Stimulated activated naive CD8-positive, alpha-beta T cell treated with anti-CD3 and anti-CD28 coated beads, Interleukin-15, Interleukin-2, amounts not matched to agents 100 ng/mL and 50 ng/mL, for 24 hours (primary cell): ENCODE results near the gene SERPINA7.
"Not testable (repeated sequence)": the region's sequence is repeated elsewhere in the genome, so short reads cannot be mapped to it uniquely, and the experiment has no call there.

Experiments used
- H3K27ac Mint-ChIP-seq: one replicate; pipeline ENCODE4 v1.8.0; 2021; ENCODE audit warnings: mild to moderate bottlenecking, mixed read lengths
- H3K27me3 Mint-ChIP-seq: one replicate; pipeline ENCODE4 v1.8.0; 2021; ENCODE audit warnings: mixed read lengths
- H3K36me3 Mint-ChIP-seq: one replicate; pipeline ENCODE4 v1.8.0; 2021; ENCODE audit warnings: low read depth, mixed read lengths
- H3K4me1 Mint-ChIP-seq: one replicate; pipeline ENCODE4 v1.8.0; 2021; ENCODE audit warnings: low read depth, mixed read lengths
- H3K4me3 Mint-ChIP-seq: one replicate; pipeline ENCODE4 v1.8.0; 2021; ENCODE audit warnings: mild to moderate bottlenecking, mixed read lengths
- H3K9me3 Mint-ChIP-seq: one replicate; pipeline ENCODE4 v1.8.0; 2021; ENCODE audit warnings: mixed read lengths

SERPINA7 gene

DNA sequence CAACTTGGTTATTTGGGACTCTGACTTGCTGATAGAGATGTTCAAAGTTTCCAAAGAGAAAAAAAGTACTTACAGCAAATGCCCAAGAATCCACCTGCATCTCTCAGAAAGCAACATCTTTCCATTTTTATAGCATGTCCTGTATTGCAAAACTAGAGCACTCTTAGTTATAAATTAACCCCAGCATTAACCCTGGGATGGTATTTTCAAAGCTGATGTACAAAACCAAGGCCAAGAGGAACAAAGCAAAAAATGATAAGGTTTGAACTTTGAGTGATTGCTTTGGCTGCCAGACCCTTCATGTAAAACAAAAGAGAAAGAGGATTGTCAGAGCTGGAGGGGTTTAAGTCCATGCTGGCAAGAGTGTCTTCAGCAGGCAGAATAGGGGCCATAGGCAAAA lies at the start of gene SERPINA7:
SERPINA7 (minus strand) TSS at position 103 of the 400 bp plus-strand sequence. CDS start 1,669 bp downstream, outside the sequence.
- Mint-ChIP-seq H3K27ac (no peak within 1 kb of the TSS), H3K36me3 (no peaks in the 10 kb centered on the region), H3K4me1 (no peaks in the 10 kb centered on the region), H3K4me3 (no peak within 1 kb of the TSS), H3K27me3 (no peaks in the 10 kb centered on the region), H3K9me3 (no peaks in the 10 kb centered on the region)

DNA sequence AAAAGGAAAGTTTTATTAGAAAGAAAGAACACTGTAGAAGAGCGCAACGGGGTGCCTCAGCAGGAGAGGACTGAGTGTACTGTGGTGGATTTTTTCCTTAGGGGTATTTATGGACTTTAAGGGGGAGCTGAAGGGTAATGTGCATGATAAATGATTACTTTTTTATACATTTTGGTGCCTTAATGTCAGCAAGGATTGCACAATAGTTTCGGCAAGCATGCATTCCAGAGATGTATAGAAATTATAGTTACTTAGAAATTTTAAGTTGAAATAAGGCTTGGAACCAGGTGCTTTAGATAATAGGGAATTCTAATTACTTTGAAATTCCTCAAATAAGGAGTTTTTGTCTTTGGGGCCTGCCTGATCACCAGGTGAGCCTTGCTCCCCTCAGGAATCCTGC lies 30.5 kb upstream of the SERPINA7 start:
- H3K36me3 Mint-ChIP-seq, result no peaks in the 10 kb centered on the region
- no peaks in the 10 kb centered on the region for H3K4me1 Mint-ChIP-seq
- peaks cover 2% of the 10 kb centered on the region for H3K9me3 Mint-ChIP-seq
- H3K4me3 Mint-ChIP-seq, result no peak overlapping the region
- H3K27me3 Mint-ChIP-seq, result no peaks in the 10 kb centered on the region
- no peak overlapping the region for H3K27ac Mint-ChIP-seq

GRCh38 chrX:106050054-106050453 lies 11.5 kb upstream of the SERPINA7 start:
- H3K4me1 Mint-ChIP-seq, result no peaks in the 10 kb centered on the region
- no peak overlapping the region for H3K27ac Mint-ChIP-seq
- no peaks in the 10 kb centered on the region for H3K36me3 Mint-ChIP-seq
- H3K27me3 Mint-ChIP-seq, result no peaks in the 10 kb centered on the region
- no peak overlapping the region for H3K4me3 Mint-ChIP-seq
- H3K9me3 Mint-ChIP-seq, result no peaks in the 10 kb centered on the region

GRCh38 chrX:106042296-106042695 lies 3.8 kb upstream of the SERPINA7 start:
- Mint-ChIP-seq H3K4me3 (no peak overlapping the region), H3K27me3 (no peaks in the 10 kb centered on the region), H3K4me1 (no peaks in the 10 kb centered on the region), H3K9me3 (no peaks in the 10 kb centered on the region), H3K36me3 (no peaks in the 10 kb centered on the region), H3K27ac (no peak overlapping the region)

DNA sequence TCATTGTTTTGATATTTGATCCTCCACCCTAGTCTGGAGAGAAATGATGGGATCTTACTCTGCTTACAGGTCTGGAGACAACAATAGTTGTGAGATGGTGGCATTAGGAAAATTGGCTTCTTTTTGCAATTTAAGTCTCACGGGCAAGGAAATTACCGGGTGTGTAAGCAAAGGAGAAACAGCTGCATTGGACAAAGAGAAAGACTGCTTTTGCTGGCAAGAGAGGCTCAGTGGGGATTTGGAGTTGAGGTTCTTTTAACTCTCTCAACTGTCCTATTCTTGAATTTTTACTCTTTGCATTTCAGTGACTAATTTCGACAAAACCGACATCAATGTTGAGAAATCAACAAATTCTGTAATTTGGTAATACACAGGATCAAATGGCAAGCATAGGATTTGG lies 2.3 kb upstream of the SERPINA7 start:
- Mint-ChIP-seq H3K4me1 (no peaks in the 10 kb centered on the region), H3K27me3 (no peaks in the 10 kb centered on the region), H3K36me3 (no peaks in the 10 kb centered on the region), H3K9me3 (no peaks in the 10 kb centered on the region), H3K4me3 (no peak overlapping the region), H3K27ac (no peak overlapping the region)

DNA sequence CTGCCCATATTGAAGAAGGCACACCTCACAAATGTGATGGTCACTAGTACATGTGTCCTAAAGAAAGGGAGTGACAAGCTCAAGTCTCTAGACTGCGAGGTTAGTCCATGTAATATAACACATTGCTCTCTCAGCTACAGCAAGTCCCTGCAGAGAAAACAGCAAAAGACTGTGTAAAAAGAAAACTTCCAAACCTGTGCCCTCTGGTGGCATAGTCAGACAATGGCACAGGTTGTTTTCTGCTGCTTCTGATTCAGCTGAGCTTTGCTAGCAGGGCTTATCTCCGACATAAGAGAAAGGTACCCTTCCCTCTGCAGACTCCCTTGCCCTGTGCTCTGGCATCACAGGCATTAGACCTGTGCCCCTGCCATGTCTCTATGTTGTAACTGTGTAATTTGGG lies 1.4 kb upstream of the SERPINA7 start:
- no peak overlapping the region for H3K4me3 Mint-ChIP-seq
- no peak overlapping the region for H3K27ac Mint-ChIP-seq
- H3K27me3 Mint-ChIP-seq, result no peaks in the 10 kb centered on the region
- no peaks in the 10 kb centered on the region for H3K9me3 Mint-ChIP-seq
- H3K36me3 Mint-ChIP-seq, result no peaks in the 10 kb centered on the region
- no peaks in the 10 kb centered on the region for H3K4me1 Mint-ChIP-seq

DNA sequence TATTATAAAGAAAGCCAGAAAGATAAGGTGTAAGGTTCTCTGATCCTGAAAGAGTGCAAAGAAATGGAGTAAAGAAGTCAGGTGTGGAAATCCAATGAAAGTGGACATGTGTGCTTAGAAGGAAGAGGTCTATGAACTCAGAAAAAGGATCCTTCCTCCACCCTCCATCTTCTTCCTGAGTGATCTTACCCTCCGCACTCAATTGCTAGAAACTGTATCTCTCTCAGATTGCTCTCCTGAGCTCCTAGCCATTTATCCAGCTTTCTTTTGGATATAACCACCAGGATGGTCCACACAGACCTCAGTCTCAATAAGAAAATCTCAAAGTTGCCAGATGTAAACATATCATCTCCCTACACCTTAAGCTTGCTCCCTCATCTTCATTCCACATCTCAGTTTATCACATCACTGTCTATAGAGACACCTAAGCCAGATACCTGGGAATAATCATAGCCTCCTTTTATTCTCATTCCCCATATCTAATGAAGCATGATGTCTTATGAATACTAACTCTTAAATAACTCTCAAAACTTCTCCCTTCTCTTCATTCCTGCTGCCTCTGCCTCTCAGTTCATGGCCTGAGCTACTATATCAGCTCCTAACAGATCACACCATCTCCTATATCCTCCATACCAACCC lies 573 bp downstream of the SERPINA7 start:
- Mint-ChIP-seq H3K27ac (no peak overlapping the region), H3K27me3 (no peaks in the 10 kb centered on the region), H3K4me3 (no peak overlapping the region), H3K9me3 (no peaks in the 10 kb centered on the region), H3K4me1 (no peaks in the 10 kb centered on the region), H3K36me3 (no peaks in the 10 kb centered on the region)

- H3K27me3 Mint-ChIP-seq, result no peaks in the 10 kb centered on the region
- no peaks in the 10 kb centered on the region for H3K36me3 Mint-ChIP-seq
- no peak overlapping the region for H3K4me3 Mint-ChIP-seq
- H3K27ac Mint-ChIP-seq, result no peak overlapping the region
- no peaks in the 10 kb centered on the region for H3K4me1 Mint-ChIP-seq
- H3K9me3 Mint-ChIP-seq, result no peaks in the 10 kb centered on the region
These were observed 1.8 kb downstream of the SERPINA7 start for GRCh38 chrX:106036716-106037115.

- Mint-ChIP-seq H3K27me3 (no peaks in the 10 kb centered on the region), H3K9me3 (no peaks in the 10 kb centered on the region), H3K27ac (no peak overlapping the region), H3K36me3 (no peaks in the 10 kb centered on the region), H3K4me1 (no peaks in the 10 kb centered on the region), H3K4me3 (no peak overlapping the region)
These were observed 3.5 kb downstream of the SERPINA7 start for GRCh38 chrX:106035064-106035463.

- Mint-ChIP-seq H3K4me3 (no peak overlapping the region), H3K27ac (no peak overlapping the region), H3K27me3 (no peaks in the 10 kb centered on the region), H3K4me1 (no peaks in the 10 kb centered on the region), H3K36me3 (no peaks in the 10 kb centered on the region), H3K9me3 (no peaks in the 10 kb centered on the region)
These were observed 14.6 kb downstream of the SERPINA7 start for GRCh38 chrX:106023947-106024346.

DNA sequence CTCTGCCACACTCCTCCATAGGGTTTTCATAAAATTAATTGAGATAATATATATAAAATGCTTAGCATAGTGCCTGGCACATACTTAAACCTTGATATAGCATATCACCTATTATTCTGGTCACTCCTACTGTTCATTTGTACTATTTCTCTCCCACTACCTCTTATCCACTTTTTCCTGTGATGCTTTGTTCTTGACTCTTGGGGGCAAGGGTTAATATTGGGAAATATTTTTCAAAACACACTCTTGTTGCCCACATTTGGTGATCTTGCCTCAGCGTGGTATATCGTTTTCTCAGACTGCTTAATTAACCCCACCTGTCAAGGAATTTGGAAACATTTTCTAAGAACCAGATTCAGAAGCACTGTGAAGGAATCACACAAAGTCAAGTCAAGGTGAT lies 16.3 kb downstream of the SERPINA7 start:
- no peak overlapping the region for H3K27ac Mint-ChIP-seq
- no peaks in the 10 kb centered on the region for H3K27me3 Mint-ChIP-seq
- H3K4me1 Mint-ChIP-seq, result no peaks in the 10 kb centered on the region
- no peak overlapping the region for H3K4me3 Mint-ChIP-seq
- no peaks in the 10 kb centered on the region for H3K36me3 Mint-ChIP-seq
- peaks cover 4% of the 10 kb centered on the region for H3K9me3 Mint-ChIP-seq

- Mint-ChIP-seq H3K27me3 (no peaks in the 10 kb centered on the region), H3K27ac (no peak overlapping the region), H3K4me3 (no peak overlapping the region), H3K9me3 (peaks cover 7% of the 10 kb centered on the region), H3K4me1 (no peaks in the 10 kb centered on the region), H3K36me3 (no peaks in the 10 kb centered on the region)
These were observed 24.3 kb downstream of the SERPINA7 start for GRCh38 chrX:106014119-106014775.

GRCh38 chrX:106009145-106009544 lies 29.4 kb downstream of the SERPINA7 start:
- H3K27me3 Mint-ChIP-seq, result no peaks in the 10 kb centered on the region
- H3K9me3 Mint-ChIP-seq, result peaks cover 4% of the 10 kb centered on the region
- no peak overlapping the region for H3K4me3 Mint-ChIP-seq
- H3K27ac Mint-ChIP-seq, result no peak overlapping the region
- no peaks in the 10 kb centered on the region for H3K36me3 Mint-ChIP-seq
- H3K4me1 Mint-ChIP-seq, result no peaks in the 10 kb centered on the region

DNA sequence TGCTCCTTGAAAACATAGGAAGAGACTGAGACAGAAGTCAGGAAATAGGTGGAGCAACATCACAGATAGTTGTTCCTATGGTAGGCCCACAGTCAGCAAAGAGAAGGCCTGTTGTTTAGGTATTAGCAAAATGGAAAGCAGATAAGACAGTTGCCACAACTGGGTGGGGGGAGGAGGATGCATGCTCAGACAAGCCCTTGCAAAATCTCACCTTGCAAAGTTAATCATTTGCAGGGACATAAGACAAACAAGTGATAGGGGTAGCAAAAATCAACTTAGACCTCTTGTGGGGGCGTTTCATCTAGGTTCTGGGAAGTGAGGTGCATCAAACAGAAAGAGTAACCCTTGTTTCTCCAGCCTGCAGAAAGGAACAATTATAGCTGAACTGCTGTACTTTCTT lies 30.7 kb downstream of the SERPINA7 start:
- Mint-ChIP-seq H3K4me1 (no peaks in the 10 kb centered on the region), H3K27ac (no peak overlapping the region), H3K4me3 (no peak overlapping the region), H3K9me3 (peaks cover 4% of the 10 kb centered on the region), H3K27me3 (no peaks in the 10 kb centered on the region), H3K36me3 (no peaks in the 10 kb centered on the region)

DNA sequence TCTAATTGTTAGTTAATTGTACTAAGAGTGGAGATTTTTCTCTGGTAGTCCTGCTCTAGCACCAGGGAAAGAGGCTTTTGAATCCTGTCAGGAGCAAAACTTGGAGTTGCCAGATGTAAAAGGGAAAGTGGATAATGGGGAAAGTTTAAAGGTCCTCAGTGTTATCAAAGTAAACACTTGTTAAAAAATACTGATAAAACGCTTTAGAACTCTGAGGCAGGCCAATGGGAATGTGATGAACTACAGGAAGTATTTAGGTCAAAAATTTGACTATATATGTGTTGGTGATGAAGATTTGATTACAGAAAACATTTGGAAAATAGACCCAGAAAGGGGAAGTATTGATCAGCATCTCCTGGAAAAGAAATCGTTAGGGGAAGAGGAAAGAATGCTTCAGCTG lies 32.8 kb downstream of the SERPINA7 start:
- H3K27me3 Mint-ChIP-seq, result no peaks in the 10 kb centered on the region
- H3K4me1 Mint-ChIP-seq, result no peaks in the 10 kb centered on the region
- no peaks in the 10 kb centered on the region for H3K36me3 Mint-ChIP-seq
- no peak overlapping the region for H3K27ac Mint-ChIP-seq
- no peak overlapping the region for H3K4me3 Mint-ChIP-seq
- no peaks in the 10 kb centered on the region for H3K9me3 Mint-ChIP-seq

GRCh38 chrX:106000609-106001008 lies 37.9 kb downstream of the SERPINA7 start:
- H3K27me3 Mint-ChIP-seq, H3K4me3 Mint-ChIP-seq, H3K9me3 Mint-ChIP-seq, H3K27ac Mint-ChIP-seq, H3K4me1 Mint-ChIP-seq, H3K36me3 Mint-ChIP-seq: not testable (repeated sequence)
